Measurements from ENCODE around the gene NT5DC2.

The NT5DC2 gene

GRCh38 chr3:52533623-52534280 is at the start of gene NT5DC2:
NT5DC2 (minus strand) TSS chr3:52533857; CDS start chr3:52533737, 120 bp downstream.
- peak; percentile 84 for DNase-seq

GRCh38 chr3:52574056-52574965 is 40.7 kb upstream of the NT5DC2 start:
- no peak for DNase-seq

- DNase-seq = no peak
These were observed 38.6 kb upstream of the NT5DC2 start for GRCh38 chr3:52572221-52572620.

DNA sequence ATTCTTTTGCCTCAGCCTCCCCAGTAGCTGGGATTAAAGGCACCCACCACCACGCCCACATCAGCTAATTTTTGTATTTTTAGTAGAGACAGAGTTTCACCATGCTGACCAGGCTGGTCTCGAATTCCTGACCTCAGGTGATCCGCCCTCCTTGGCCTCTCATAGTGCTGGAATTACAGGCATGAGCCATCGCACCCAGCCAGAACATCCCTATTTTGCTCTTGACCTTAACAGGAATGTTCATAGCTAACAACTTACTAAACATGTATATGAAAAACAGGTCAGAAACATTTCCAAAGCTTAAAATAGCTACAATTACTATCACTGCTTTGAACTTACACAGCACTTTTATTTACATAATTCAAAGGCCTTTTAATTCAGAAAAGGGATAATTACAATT is 36.4 kb upstream of the NT5DC2 start:
- no peak for DNase-seq

- no peak for DNase-seq
These were observed 34.4 kb upstream of the NT5DC2 start for GRCh38 chr3:52568069-52568468.

- no peak for DNase-seq
These were observed 30.3 kb upstream of the NT5DC2 start for GRCh38 chr3:52563984-52564383.

- DNase-seq = no peak
These were observed 27.5 kb upstream of the NT5DC2 start for GRCh38 chr3:52561028-52561747.

GRCh38 chr3:52558436-52558835 is 24.8 kb upstream of the NT5DC2 start:
- DNase-seq = no peak

DNA sequence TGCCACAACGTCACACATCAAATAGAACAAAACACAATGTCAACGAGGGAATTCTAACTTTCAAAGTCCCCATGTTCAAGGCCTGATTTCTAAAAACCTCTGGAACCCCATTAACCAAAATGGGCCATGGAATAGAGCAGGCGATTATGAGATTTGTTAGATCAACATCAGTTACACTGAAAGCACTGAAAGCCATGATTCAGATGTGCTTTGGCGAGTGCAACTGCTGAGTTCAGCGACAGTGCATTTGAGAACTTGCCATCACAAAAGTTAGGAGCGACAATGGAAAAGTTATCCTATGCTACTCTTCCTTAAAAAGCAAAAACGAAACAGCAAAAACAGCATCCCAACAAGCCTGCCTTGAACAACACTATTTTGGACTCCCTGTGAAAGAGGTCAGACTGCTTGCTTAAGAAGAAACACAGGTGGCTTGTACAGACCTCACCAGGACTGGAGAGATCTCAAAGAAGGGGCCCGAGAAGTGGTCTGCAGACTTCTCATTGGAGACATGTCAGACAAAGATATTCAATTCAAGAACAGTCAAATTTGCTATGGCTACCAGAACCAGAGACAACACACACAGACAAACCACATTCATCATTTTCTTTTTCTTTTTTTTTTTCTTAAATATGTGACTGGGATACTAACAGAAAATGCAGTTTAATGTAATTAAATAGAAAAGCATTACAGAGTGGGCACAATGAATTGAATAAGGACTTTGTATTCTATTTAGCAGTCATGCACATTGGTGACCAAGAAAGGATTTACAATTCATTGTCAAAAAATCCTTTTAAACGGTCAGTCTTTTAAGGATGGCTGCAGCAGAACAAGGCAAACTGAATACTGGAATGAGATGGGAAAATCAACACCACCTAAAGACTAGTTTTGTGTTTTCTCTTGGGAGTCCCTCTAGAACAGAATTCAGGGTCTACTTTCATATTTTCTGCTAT is 23.6 kb upstream of the NT5DC2 start:
- no peak for DNase-seq

DNA sequence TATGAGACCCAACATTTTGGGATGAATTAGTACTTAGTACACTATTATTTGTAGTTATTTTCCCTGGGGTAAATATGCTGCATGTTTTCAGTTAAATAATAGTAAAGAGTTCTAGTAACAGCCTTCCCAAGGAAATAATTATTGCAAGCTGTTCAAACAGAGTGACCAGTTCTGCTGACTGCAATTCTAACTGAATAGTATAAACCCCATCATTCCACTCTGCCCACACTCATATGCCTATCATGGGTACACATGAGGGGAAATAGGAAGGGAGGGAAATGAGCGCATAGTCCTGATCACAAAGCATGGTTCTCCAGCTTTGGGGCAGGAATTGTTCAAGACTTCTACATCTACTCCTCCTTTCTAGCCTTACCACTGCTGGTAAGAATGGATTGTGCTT is 21.4 kb upstream of the NT5DC2 start:
- no peak for DNase-seq

DNA sequence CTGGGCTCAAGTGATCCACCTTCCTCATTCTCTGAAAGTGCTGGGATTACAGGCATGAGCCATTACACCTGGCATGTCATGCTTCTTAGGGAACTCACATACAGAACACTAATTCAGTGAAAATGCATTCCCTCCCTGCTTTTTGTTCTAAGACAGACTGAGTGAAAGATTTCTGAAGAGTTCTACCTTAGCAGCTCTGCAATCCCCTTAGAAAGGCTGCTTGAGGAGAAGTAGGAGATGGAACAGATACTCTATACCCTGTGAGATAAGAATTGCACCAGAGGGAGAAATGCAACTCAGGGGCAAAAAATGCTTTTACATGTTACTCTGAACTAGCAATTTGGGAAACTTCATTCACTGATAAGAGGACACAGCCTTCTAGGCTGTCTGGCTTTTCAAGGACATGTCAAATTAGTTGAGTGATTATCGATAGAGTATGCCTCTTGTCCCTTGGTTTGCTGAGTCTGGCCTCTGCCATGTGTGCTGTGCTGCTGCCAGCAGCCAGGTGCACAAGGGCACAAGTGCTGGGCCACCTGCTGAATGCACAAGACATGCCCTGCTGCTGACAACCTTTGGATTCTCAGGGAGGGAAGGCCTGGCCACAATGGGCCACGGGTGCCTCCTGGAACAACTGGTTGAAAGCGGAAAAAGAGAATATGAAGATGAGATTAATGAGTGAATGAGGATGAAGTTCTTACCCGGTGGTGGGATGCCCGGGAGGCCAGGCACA is 20.5 kb upstream of the NT5DC2 start:
- no peak for DNase-seq

- DNase-seq = no peak
These were observed 18.4 kb upstream of the NT5DC2 start for GRCh38 chr3:52552089-52552488.

GRCh38 chr3:52551118-52551517 is 17.5 kb upstream of the NT5DC2 start:
- no peak for DNase-seq

DNA sequence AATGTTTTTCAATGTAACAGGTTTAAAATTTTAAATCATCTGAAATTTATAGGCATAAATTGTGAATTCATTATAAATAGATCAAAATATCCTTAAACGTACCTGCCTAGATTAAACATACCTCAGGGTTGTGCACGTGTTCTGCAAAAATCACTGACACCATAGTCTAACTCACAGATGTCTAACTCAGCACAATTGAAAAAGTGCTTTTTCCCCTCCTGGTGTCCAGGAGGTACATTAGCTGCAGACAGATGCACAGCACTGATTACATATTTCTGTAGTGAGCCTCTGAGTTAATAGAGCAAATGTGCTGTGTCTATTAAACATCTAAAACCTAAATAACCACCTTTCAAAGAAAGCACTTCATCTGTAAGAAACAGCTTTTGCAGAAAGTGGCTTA is 13.5 kb upstream of the NT5DC2 start:
- DNase-seq = no peak

- no peak for DNase-seq
These were observed 12.6 kb upstream of the NT5DC2 start for GRCh38 chr3:52546111-52546901.

DNA sequence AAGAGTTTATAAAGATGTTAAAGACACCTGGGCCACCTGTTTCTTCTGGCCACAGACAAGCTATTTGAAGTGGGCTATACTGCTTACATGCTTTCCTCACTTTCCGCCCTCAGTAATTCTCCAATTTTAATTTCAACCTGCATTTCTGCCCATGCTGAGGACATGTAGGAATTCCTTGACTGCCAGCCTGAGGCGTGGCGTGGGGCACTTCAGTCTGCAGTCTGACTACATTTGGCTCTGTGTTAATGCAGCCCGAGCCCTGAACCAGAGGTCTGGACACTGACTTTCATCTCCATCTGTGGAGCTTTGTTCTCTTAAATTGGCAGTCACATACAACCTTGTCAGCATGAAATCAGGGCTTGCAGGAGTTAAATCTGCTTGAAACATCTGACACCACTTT is 11.3 kb upstream of the NT5DC2 start:
- DNase-seq = no peak

DNA sequence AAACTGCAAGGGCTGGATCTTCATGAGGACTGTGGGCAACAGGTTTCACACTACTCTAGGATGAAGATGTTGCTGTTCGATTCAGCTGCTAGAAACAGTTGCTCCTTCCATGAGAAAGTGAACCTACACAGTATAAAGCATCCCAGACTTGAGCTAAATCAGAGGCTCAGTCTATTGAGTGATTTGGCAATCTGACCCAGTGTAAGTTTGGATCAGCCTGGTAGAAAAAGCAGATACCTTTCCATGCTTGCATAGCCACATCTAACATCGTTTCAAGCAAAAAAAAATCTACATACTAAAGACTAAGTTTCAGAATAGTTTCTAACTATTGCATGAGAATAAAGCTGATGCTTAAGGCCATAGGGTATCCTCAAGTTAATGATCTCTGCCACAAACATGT is 7.4 kb upstream of the NT5DC2 start:
- DNase-seq = no peak

DNA sequence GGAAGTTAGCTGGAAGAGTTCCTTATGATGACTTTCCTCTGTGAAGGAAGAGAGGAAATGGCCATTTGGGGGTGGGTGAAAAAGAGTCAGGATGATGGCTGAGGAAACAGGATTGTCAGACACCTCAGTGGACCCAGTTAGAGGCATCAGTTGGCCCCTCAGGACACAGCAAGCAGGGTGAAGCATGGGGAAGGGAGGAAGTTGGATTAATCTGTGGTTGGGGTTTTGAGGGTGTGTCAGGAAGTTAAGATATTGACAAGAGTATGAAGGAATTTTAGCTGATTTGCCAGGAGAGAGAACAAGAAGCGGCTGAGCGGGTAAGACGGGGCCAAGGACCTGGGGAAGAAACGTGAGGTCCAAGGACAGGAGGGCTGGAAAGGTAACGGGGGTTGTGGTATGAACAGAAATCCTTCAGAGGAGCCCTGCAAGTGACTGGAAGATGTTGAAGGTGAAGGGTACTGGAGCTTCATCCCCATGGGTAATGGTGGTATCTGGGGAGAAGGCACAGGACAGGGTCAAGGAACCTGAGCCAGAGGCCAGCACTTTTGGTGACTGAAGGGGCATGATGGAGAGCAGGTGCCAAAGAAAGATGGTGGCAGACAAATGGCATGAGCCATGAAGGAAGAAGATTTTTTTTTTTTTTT is 5.5 kb upstream of the NT5DC2 start:
- DNase-seq = no peak

DNA sequence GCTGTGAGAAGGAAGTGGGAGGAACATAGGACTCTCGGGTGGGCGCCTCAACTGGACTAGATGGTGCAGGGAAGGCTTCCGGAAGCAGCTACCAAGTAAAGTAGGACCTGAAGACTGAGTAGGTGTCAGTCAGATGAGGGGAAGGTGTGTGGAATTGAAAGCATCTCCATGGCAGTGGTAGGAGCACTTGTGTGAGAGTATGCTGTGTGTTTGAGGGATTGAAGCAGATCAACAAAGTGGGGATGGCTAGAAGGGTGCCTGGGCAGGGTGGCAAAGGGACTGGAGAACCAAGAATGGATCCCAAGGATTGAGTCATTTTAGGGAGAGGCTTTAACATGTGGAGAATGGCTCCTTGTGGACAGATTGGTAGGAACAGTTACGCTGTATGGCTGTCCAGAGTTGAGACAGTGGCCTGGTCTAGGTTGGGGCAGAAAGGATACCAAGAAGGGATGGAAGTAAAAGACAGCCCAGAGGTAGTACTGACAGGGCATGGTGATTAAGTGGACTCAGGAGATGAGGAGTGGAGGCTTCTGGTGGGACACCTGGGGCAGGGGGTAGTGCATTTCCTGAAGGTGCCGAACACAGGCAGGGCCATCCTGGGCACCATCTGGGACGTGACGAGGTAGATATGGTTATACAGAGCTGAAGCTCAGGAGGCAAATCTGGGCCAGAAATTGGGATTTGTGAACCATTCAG is 4.2 kb upstream of the NT5DC2 start:
- DNase-seq = no peak

DNA sequence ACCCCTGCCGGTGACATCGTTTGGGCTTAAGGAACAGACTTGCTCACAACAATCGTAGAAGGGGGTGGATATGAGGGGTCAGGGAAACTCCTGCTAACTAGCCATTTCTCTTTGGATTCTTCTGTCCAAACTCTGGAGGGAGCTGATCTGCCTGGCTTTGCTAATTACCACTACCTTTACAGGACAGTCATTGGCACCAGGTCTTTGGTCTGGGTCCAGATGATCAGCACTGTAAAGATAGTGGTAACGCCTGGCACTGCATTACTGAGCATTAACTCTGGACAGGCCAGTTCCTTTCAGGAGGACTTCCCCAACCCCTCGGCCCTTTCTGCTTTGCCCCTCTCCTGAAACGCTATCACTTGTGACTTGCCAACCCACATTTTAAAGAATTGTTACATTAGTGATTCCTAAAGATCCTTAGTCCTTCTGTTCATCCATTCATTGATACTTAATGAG is 3.5 kb upstream of the NT5DC2 start:
- no peak for DNase-seq
